ENCODE data around the gene XDH. TPM values are rescaled to one million over a fixed set of nuclear protein-coding genes. Genes with fewer than 3 reads are reported as not detected.

Gene XDH
- polyA plus RNA-seq, 1 experiment: 0.35 TPM

DNA sequence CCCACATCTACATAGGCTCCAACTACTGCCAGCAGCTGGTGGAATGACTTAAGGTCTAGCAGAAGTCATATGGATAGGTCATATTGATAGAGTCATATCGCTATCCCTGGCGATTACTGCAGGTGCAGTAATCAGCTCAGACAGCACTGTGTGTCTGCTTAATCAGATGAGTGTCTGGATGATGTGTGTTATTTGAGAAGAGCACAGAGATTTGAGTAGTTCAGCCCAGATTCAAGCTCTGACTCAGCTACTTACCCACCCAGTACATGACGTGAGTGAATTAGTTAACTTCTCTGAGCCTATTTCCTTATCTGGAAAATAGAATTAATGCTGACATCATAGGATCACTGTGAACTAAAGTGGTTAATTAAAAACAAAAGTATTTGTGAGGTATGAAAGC is 101.6 kb downstream of the XDH start:
- peaks cover 6% of the 10 kb centered on the region for H3K27me3 ChIP-seq (ENCODE audit: control insufficient read depth, insufficient read depth, low read length)
- H3K4me3 ChIP-seq (ENCODE audit: low read depth, low read length): no peak overlapping the region
- no peak overlapping the region for H3K27ac ChIP-seq (ENCODE audit: low read depth, low read length)
- peak; percentile 30 for DNase-seq (ENCODE audit: low read depth, low spot score)
- no peaks in the 10 kb centered on the region for H3K9me3 ChIP-seq (ENCODE audit: control insufficient read depth, insufficient read depth, low read length)
- ChIA-PET CTCF (interaction anchor here (0.9 to 1.3 kb wide), 2 partner anchors 79 to 601 kb away, joined by 3 to 6 read pairs; partner anchors contain the start of gene EHD3), POLR2A (interaction anchor here (1.0 kb wide), 1 partner anchor 79 kb away, joined by 3 read pairs; the partner anchor contains the start of gene EHD3)
- TF ChIP-seq, protein P1, sequence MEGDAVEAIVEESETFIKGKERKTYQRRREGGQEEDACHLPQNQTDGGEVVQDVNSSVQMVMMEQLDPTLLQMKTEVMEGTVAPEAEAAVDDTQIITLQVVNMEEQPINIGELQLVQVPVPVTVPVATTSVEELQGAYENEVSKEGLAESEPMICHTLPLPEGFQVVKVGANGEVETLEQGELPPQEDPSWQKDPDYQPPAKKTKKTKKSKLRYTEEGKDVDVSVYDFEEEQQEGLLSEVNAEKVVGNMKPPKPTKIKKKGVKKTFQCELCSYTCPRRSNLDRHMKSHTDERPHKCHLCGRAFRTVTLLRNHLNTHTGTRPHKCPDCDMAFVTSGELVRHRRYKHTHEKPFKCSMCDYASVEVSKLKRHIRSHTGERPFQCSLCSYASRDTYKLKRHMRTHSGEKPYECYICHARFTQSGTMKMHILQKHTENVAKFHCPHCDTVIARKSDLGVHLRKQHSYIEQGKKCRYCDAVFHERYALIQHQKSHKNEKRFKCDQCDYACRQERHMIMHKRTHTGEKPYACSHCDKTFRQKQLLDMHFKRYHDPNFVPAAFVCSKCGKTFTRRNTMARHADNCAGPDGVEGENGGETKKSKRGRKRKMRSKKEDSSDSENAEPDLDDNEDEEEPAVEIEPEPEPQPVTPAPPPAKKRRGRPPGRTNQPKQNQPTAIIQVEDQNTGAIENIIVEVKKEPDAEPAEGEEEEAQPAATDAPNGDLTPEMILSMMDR (IDR thresholded peaks at IDR 0.05; ENCODE audit: low read depth, low read length): no peak

DNA sequence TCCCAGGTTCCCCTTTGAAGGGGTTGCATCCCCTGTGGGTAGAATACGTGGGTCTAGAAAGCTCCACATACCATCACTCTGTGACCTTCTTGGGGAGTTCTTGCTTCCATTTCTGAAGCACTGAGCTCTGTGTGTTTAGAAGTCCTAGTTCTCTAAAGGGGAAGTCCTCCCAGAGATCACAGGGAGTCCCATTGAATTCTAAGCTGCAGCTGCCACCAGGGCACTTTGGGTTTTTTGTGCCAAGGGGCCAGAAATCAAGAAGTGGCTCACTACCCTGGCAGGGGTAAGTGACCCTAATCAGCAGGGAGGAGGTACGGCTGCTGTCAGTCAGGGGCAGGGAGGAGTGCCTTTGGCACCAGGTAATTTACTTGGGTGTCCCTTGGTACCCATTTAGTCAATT is 109.7 kb downstream of the XDH start:
- CTCF ChIA-PET: no interaction called here
- no peaks in the 10 kb centered on the region for H3K9me3 ChIP-seq (ENCODE audit: control insufficient read depth, insufficient read depth, low read length)
- no peak overlapping the region for H3K4me3 ChIP-seq (ENCODE audit: low read depth, low read length)
- POLR2A ChIA-PET: no interaction called here
- no peak overlapping the region for H3K27ac ChIP-seq (ENCODE audit: low read depth, low read length)
- peaks cover 5% of the 10 kb centered on the region for H3K27me3 ChIP-seq (ENCODE audit: control insufficient read depth, insufficient read depth, low read length)
- TF ChIP-seq, protein P1 (IDR thresholded peaks at IDR 0.05; ENCODE audit: low read depth, low read length): no peak
- DNase-seq (ENCODE audit: low read depth, low spot score): no peak

DNA sequence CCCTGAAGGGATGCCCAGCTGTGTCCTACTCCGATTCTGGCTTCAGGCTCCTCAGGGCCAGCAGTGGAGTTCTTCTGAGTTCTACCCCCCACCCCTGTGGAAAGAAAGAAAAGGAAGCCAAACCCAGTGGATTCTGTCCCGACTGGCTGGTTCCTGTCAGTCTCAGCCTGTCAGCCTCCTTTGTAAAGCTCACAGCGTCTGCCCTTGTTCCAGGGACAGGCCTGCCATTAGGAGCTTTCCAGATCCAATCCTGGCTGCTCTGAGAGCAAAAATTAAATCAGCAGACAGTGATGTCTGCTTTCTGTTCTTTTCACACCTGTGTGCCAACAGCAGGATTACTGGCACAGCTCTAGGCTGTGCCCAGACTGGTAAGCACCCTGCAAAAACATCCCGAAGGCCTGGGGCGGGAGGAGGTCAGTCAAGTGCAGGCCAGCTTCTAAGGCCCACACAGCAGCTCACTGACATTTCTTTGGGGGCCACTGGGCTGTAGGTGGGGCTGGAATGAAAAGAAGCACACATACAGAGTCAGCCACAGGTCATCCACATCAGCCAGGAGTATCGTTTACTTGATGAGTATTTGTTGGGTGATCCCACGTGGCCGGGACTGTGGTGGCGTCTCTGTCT is 111.5 kb downstream of the XDH start:
- Histone ChIP-seq H3K27ac (ENCODE audit: low read depth, low read length) (no peak overlapping the region), H3K27me3 (ENCODE audit: control insufficient read depth, insufficient read depth, low read length) (peaks cover 4% of the 10 kb centered on the region), H3K4me3 (ENCODE audit: low read depth, low read length) (no peak overlapping the region), H3K9me3 (ENCODE audit: control insufficient read depth, insufficient read depth, low read length) (no peaks in the 10 kb centered on the region)
- TF ChIP-seq, protein P1 (IDR thresholded peaks at IDR 0.05; ENCODE audit: low read depth, low read length): no peak
- ChIA-PET CTCF (interaction anchor here (1.6 to 1.7 kb wide), 2 partner anchors 30 to 69 kb away, joined by 6 to 7 read pairs; partner anchors contain the start of gene EHD3), POLR2A (interaction anchor here (0.6 kb wide), 1 partner anchor 16 kb away, joined by 4 read pairs; no protein-coding TSS in a partner anchor)
- no peak for DNase-seq (ENCODE audit: low read depth, low spot score)

DNA sequence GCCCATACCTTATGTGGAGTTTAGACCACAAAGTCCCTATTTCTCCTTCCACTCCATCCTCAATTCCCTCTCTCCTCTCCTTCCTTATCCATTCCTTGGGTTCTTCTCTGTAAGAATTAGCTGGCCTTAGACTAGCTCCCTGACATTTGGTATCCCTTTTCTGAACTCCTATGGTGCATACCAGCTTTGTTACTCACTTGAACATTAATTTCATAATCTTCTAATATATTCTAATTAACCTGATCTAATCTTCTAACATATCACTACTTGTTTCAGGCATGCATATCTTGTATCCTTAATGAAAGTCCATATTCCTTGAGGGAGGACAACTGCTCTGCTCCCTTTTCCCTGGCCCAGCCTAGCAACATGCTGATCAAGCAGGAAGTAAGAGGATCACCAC is 114.2 kb downstream of the XDH start:
- CTCF ChIA-PET: no interaction called here
- TF ChIP-seq, protein P1 (IDR thresholded peaks at IDR 0.05; ENCODE audit: low read depth, low read length): no peak
- Histone ChIP-seq H3K27ac (ENCODE audit: low read depth, low read length) (no peak overlapping the region), H3K9me3 (ENCODE audit: control insufficient read depth, insufficient read depth, low read length) (no peaks in the 10 kb centered on the region), H3K27me3 (ENCODE audit: control insufficient read depth, insufficient read depth, low read length) (no peaks in the 10 kb centered on the region), H3K4me3 (ENCODE audit: low read depth, low read length) (no peak overlapping the region)
- no peak for DNase-seq (ENCODE audit: low read depth, low spot score)
- POLR2A ChIA-PET: no interaction called here

DNA sequence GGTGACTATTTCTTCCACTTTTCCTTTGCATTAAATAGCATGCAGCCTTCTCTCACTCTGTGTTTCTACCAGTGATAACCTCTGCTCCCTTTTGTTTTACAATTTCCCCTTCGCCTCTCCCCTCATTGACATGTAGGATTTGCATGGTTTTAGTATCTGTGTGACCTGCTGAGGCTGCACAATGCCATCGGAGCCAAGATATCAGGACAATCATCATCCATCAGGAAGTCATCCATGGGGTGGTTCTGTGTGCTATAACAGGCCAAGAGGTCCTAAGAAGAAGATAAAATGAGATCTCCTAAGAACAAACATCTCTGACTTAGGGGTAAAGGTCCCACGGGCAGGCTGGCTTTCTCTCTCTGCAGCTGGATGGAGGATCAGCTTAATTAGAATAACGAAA is 115.0 kb downstream of the XDH start:
- TF ChIP-seq, protein P1 (IDR thresholded peaks at IDR 0.05; ENCODE audit: low read depth, low read length): no peak
- CTCF ChIA-PET: interaction anchor here (1.0 kb wide), 1 partner anchor 34 kb away, joined by 3 read pairs; no protein-coding TSS in a partner anchor

More for the DNA sequence above, 115.0 kb downstream of the XDH start:
- Histone ChIP-seq H3K27ac (ENCODE audit: low read depth, low read length) (no peak overlapping the region), H3K27me3 (ENCODE audit: control insufficient read depth, insufficient read depth, low read length) (no peaks in the 10 kb centered on the region), H3K4me3 (ENCODE audit: low read depth, low read length) (no peak overlapping the region), H3K9me3 (ENCODE audit: control insufficient read depth, insufficient read depth, low read length) (no peaks in the 10 kb centered on the region)
- POLR2A ChIA-PET: no interaction called here
- DNase-seq (ENCODE audit: low read depth, low spot score): no peak

Data from AG04450 (cell line).